GM12864 (cell line): ENCODE results near the gene SEMA5A.
"Not testable (repeated sequence)": the region's sequence is repeated elsewhere in the genome, so short reads cannot be mapped to it uniquely, and the experiment has no call there.

ENCODE experiments used
- DNase-seq: peaks from one replicate; pipeline ENCODE4 v3.0.0-alpha.2; 2011; ENCODE audit warnings: low read depth
- H3K4me3 ChIP-seq: 2 replicates; pipeline ENCODE4 v1.5.1; 2011; ENCODE audit warnings: mild to moderate bottlenecking, low read depth, low read length, control low read depth
- CTCF ChIP-seq: IDR thresholded peaks from 2 replicates; pipeline ENCODE4 v1.5.1; 2011; ENCODE audit warnings: low read depth, mild to moderate bottlenecking, moderate library complexity, low read length, control low read depth, inconsistent platforms; ENCODE audit errors: missing control alignments

Gene SEMA5A

DNA sequence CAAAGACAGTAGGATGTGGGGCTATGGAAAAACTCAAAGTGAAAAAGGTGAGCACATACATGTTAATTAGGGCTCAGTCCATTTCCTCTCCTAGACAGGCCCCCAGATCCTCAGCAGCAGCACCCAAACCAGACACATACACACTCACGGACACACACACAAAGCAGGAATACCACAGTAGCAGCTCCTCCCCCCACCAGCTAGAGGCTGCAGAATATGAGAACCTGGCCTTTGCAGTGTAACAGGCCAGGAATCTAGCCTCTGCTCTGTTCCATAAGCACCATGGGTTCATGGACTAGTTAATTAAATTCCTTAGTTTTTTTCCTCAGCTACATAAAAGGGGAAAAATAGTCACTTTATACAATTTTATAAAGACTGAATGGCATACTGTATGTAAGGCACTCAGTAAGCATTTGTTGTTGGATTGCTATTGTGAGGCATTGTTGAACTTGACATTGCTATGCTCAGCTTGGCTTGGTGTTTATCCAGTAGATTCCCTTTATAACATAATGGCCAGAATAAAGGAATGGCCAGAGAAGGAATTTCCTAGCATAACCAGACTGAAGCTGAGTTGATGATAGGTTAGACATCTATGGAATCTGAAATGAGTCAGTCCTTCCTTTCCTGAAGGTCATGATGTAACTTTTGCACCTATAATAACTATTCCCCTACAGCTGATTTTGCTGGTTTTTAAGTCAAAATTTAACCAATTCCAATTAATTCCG, 186.8 kb downstream of the SEMA5A start:
- DNase-seq = no peak
- no peak overlapping the region for H3K4me3 ChIP-seq
- no peak for TF ChIP-seq CTCF

DNA sequence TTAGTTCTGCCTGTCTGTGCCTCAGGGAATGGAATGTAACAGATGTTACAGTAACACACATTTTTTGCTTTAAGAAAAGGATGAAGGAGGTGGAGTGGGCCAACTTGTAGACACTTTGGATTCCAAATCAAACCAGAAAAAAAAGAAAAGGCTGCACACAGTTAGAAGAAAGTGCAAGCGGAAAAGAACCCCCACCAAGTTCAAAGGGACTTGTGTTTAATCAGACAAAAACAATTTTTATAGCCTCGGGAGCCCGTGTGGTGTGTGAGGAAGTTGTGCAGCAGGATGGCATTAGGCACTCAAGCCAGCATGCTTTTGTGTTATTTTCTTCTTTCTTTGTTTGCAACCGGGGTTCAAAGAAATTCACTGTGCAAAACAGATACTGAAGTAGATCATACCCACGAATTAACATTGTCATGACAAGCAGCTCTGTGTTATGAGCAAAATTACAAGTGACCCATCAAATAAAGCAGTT, 189.5 kb downstream of the SEMA5A start:
- no peak for TF ChIP-seq CTCF
- no peak for DNase-seq
- H3K4me3 ChIP-seq = no peak overlapping the region

GRCh38 chr5:9354336-9355081, 191.4 kb downstream of the SEMA5A start:
- DNase-seq = no peak
- TF ChIP-seq CTCF = no peak

DNA sequence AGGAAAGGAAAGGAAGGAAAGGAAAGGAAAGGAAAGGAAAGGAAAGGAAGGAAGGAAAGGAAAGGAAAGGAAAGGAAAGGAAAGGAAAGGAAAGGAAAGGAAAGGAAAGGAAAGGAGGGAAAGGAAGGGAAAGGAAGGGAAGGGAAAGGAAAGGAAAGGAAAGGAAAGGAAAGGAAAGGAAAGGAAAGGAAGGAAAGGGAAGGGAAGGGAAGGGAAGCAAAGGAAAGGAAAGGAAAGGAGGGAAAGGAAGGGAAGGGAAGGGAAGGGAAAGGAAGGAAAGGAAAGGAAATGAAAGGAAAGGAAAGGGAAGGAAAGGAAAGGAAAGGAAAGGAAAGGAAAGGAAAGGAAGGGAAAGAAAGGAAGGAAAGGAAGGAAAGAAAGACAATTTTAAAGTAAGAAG, 192.8 kb downstream of the SEMA5A start:
- DNase-seq, H3K4me3 ChIP-seq: not testable (repeated sequence)

More at GRCh38 chr5:9354336-9355081, 191.4 kb downstream of the SEMA5A start:
- H3K4me3 ChIP-seq = no peak overlapping the region

DNA sequence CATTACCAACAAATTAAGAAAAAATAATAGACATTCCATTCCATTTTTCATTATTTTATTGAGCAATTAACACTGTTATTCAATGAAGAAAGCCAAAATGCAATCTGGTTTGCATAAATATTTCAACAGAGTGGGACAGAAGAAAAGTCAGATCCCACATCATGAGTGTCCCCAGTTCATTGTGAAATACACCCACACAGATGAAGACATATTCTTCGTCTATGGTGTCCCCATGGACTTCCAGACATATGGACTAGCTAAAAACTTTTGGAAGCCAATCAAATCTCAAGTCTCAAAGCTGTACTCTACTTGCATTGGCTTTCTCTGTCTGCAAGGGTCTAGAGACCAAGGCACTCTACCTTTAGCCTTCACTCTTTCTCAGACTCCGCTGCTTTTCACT, 194.3 kb downstream of the SEMA5A start:
- TF ChIP-seq CTCF = no peak
- no peak overlapping the region for H3K4me3 ChIP-seq
- no peak for DNase-seq

GRCh38 chr5:9350301-9350797, 195.5 kb downstream of the SEMA5A start:
- no peak for DNase-seq
- H3K4me3 ChIP-seq = no peak overlapping the region
- TF ChIP-seq CTCF = no peak

DNA sequence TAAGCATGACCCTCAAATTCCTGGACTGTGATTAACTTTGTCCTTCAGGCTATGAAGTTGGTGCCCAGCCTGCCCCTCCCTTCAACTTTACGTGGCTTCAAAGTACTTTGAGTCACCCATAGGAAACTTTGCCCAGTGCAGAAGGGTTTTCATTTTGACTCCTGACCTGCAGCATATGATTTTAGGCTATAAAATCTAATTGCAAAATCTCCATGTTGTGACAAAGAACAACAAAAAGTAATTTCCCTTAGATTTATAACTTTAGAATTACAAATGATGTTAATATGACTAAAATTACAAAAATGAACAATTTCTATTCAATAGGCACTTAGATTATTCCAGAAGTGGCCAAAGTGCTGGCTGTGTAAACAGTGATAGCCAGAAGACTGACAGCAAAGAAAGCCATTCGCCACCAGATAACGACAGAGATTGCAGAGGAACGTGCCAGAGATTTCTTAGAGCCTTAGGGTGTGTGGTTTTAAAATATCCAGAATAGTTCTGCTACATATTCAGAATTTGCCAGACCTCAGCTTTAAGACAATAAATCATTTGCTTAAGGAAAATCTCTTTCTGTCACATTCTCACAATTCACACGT, 197.4 kb downstream of the SEMA5A start:
- DNase-seq = no peak
- no peak for TF ChIP-seq CTCF

More for the DNA sequence above, 197.4 kb downstream of the SEMA5A start:
- no peak overlapping the region for H3K4me3 ChIP-seq
